GM12878 (cell line): ENCODE data around the gene NUAK1. TPM values are rescaled to one million over a fixed set of nuclear protein-coding genes. Genes with fewer than 3 reads are reported as not detected.

Experiments used
- ATAC-seq: fragments of 200-7000 bp; cut with Tn5 transposase; 3 replicates; pipeline ENCODE4 v1.9.1; 2020; ENCODE audit warnings: mild to moderate bottlenecking, moderate library complexity
- BruUV-seq: library from RNA; stranded (reverse); fragments of 400-500 nt; replicated peaks from 2 replicates; lab custom pipeline; 2021; lab: Mats Ljungman, UMichigan
- CTCF ChIA-PET: fragments of 300-600 bp; sonication (Branson Sonifier 250); formaldehyde crosslinking; extraction: SDS; loops from one replicate; lab custom pipeline; 2021; ENCODE audit warnings: inconsistent platforms; lab: Yijun Ruan, JAX
- POLR2A ChIA-PET: fragments of 350-600 bp; formaldehyde crosslinking; extraction: SDS; loops from one replicate; lab custom pipeline; 2021; ENCODE audit warnings: inconsistent platforms; lab: Charles Lee
- RAD21 ChIA-PET: fragments of 300-600 bp; sonication (Branson Sonifier 250); formaldehyde crosslinking; loops from one replicate; lab custom pipeline; 2023; ENCODE audit warnings: antibody characterized with exemption; ENCODE audit not compliant: unreplicated experiment; lab: Charles Lee
- SMC1A ChIA-PET: fragments of 300-600 bp; sonication (Branson Sonifier 250); formaldehyde crosslinking; loops from one replicate; lab custom pipeline; 2023; ENCODE audit not compliant: unreplicated experiment, uncharacterized antibody; lab: Charles Lee
- DNase-seq: peaks from one replicate; pipeline ENCODE4 v3.0.0-alpha.2; 2011; ENCODE audit warnings: low read depth, low spot score
- FAIRE-seq: peaks from 3 replicates; lab custom pipeline; 2011; peaks lifted over from hg19 to GRCh38; lab: Jason Lieb, UNC
- H2AFZ ChIP-seq: 2 replicates; pipeline ENCODE4 v1.6.0; 2011; ENCODE audit warnings: low read depth, low read length, control low read depth; ENCODE audit not compliant: control insufficient read depth
- H3K27ac ChIP-seq: 2 replicates; pipeline ENCODE4 v1.5.1; 2011; ENCODE audit warnings: control low read depth; ENCODE audit not compliant: control insufficient read depth, insufficient read depth
- H3K27me3 ChIP-seq, 2 experiments: replicated peaks in 1 of 2; 2 replicates each; pipeline versions ENCODE4 v1.6.0 to v1.6.1; 2011; ENCODE audit warnings: low read length in 1 of 2; ENCODE audit not compliant: control insufficient read depth in 2 of 2, insufficient read depth in 2 of 2
- H3K36me3 ChIP-seq, 2 experiments: 2 replicates each; pipeline ENCODE4 v1.5.1; 2011; ENCODE audit warnings: low read length in 1 of 2; ENCODE audit not compliant: control insufficient read depth in 2 of 2, insufficient read depth in 2 of 2
- H3K4me1 ChIP-seq: 2 replicates; pipeline ENCODE4 v1.6.1; 2011; ENCODE audit warnings: mild to moderate bottlenecking, low read length, moderate library complexity, mixed read lengths; ENCODE audit not compliant: control insufficient read depth, insufficient read depth
- H3K4me2 ChIP-seq: 2 replicates; pipeline ENCODE4 v1.6.0; 2011; ENCODE audit warnings: control low read depth; ENCODE audit not compliant: control insufficient read depth, insufficient read depth
- H3K4me3 ChIP-seq: fragments of 200-600 bp; sonication (generic); 2 replicates; pipeline ENCODE4 v1.5.1; 2016
- H3K79me2 ChIP-seq: 2 replicates; pipeline ENCODE4 v1.6.0; 2011; ENCODE audit warnings: low read length; ENCODE audit not compliant: control insufficient read depth, insufficient read depth
- H3K9ac ChIP-seq: 2 replicates; pipeline ENCODE4 v1.8.0; 2011; ENCODE audit warnings: low read length, control low read depth, mixed read lengths; ENCODE audit not compliant: control insufficient read depth, insufficient read depth
- H3K9me3 ChIP-seq: replicated peaks from 3 replicates; pipeline ENCODE4 v1.5.1; 2011; ENCODE audit warnings: mild to moderate bottlenecking, low read length; ENCODE audit not compliant: control insufficient read depth, insufficient read depth
- H4K20me1 ChIP-seq: 2 replicates; pipeline ENCODE4 v1.6.0; 2011; ENCODE audit not compliant: control insufficient read depth, insufficient read depth
- CBFB ChIP-seq: IDR thresholded peaks from 2 replicates; pipeline ENCODE4 v1.6.1; 2016; ENCODE audit warnings: antibody characterized with exemption, low read depth
- CEBPB ChIP-seq, 2 experiments: fragments of 150-350 bp in 1 of 2; IDR thresholded peaks; 2 replicates each; pipeline ENCODE4 v1.6.1; 2012 to 2014; ENCODE audit warnings: low read depth in 2 of 2, low read length in 2 of 2, borderline replicate concordance in 1 of 2, inconsistent platforms in 1 of 2
- ETV6 ChIP-seq, 2 experiments: fragments of 450-650 bp in 1 of 2; IDR thresholded peaks in 1 of 2; conservative IDR thresholded peaks in 1 of 2; 2 replicates each; pipeline ENCODE4 v1.6.1; 2014; ENCODE audit warnings: antibody characterized with exemption in 1 of 2, borderline replicate concordance in 1 of 2, low read depth in 1 of 2, mild to moderate bottlenecking in 1 of 2, moderate library complexity in 1 of 2
- FOS ChIP-seq: IDR thresholded peaks from 3 replicates; pipeline ENCODE4 v1.6.1; 2011; ENCODE audit warnings: borderline replicate concordance; ENCODE audit not compliant: insufficient read length; ENCODE audit errors: extremely low read depth
- FOXM1 ChIP-seq: IDR thresholded peaks from 2 replicates; pipeline ENCODE4 v1.6.1; 2012; ENCODE audit warnings: low read depth, mild to moderate bottlenecking, inconsistent platforms, low read length, moderate library complexity
- IKZF1 ChIP-seq: fragments of 450-650 bp; conservative IDR thresholded peaks from 2 replicates; pipeline ENCODE4 v1.6.1; 2017; ENCODE audit warnings: antibody characterized with exemption, mild to moderate bottlenecking
- MXI1 ChIP-seq: fragments of 150-350 bp; IDR thresholded peaks from 2 replicates; pipeline ENCODE4 v1.6.1; 2011; ENCODE audit warnings: low read depth, mild to moderate bottlenecking, inconsistent platforms, low read length, improper control_type of control experiment
- NR2F1 ChIP-seq: fragments of 450-650 bp; conservative IDR thresholded peaks from 2 replicates; pipeline ENCODE4 v1.6.1; 2017; ENCODE audit warnings: mild to moderate bottlenecking
- STAT3 ChIP-seq: IDR thresholded peaks from 2 replicates; pipeline ENCODE4 v1.6.1; 2011; ENCODE audit warnings: low read depth, low read length, improper control_type of control experiment
- SUZ12 ChIP-seq: fragments of 200-600 bp; sonication (generic); IDR thresholded peaks from one replicate; pipeline ENCODE4 v1.6.1; 2018; ENCODE audit warnings: antibody characterized with exemption, mild to moderate bottlenecking; ENCODE audit not compliant: unreplicated experiment
- TCF12 ChIP-seq: IDR thresholded peaks from 2 replicates; pipeline ENCODE4 v1.6.1; 2011; ENCODE audit warnings: low read depth, mild to moderate bottlenecking, low read length
- YY1 ChIP-seq: IDR thresholded peaks from 2 replicates; pipeline ENCODE4 v1.6.1; 2011; ENCODE audit warnings: low read depth, mild to moderate bottlenecking, low read length
- ZNF622 ChIP-seq: fragments of 450-650 bp; IDR thresholded peaks from 2 replicates; pipeline ENCODE4 v1.6.1; 2017; ENCODE audit warnings: mild to moderate bottlenecking, inconsistent platforms
- WGBS: methylation state at CpG from one replicate; pipeline ENCODE4 v1.1.6; 2016; ENCODE audit warnings: low lambda C conversion rate; ENCODE audit not compliant: insufficient replicate concordance, insufficient coverage; ENCODE audit errors: missing lambda C conversion rate; 5-methylcytosine and 5-hydroxymethylcytosine counted together
- in situ Hi-C: fragments of 300-500 bp; cut with MboI; formaldehyde crosslinking; loops from 9 replicates; pipeline ENCODE4 v1.14.3; 2018; ENCODE audit warnings: mixed read lengths
- intact Hi-C: fragments of 100-400 bp; cut with micrococcal nuclease; formaldehyde crosslinking; loops from one replicate; pipeline ENCODE4 v1.14.2; 2022; ENCODE audit not compliant: unreplicated experiment
- polyA plus RNA-seq, 11 experiments: library from polyadenylated mRNA; depleted of rRNA in 4 of 11; unstranded in 6 of 11; stranded (reverse) in 5 of 11; fragments of >200 nt; fragmentation: Nextera tagmentation in 4 of 11; fragmentation: Illumina TruSeq in 1 of 11; extraction: Ambion mirVana in 4 of 11; extraction: Trizol in 1 of 11; gene quantifications; 1 replicate in 1 of 11; 2 replicates in 10 of 11; pipeline versions ENCODE4 v1.2.1 to v1.2.3, GENCODE V29; 2011 to 2016; ENCODE audit warnings: inconsistent platforms in 2 of 11, missing spikeins in 2 of 11, low read depth in 1 of 11
- total RNA-seq, 4 experiments: library from RNA; depleted of rRNA in 3 of 4; stranded (reverse); fragments of >200 nt in 3 of 4; fragmentation: Illumina TruSeq in 1 of 4; extraction: Trizol in 1 of 4; gene quantifications; 2 replicates each; pipeline versions ENCODE4 v1.2.1 to v1.2.3, GENCODE V29; 2013 to 2021

The NUAK1 gene
- total and polyA plus RNA-seq, 10 of the 15 experiments (the other 5 are each of a cell fraction or from before 2014, with no cell fraction given) = 0.03 to 0.42 (median 0.08) TPM; not detected in 2

- intact Hi-C loops (loop anchor here (10.0 kb wide), 1 partner anchor 176 kb away; no protein-coding TSS in a partner anchor), in situ Hi-C loops (loop anchor here (5.0 kb wide), 2 partner anchors 423 to 708 kb away; no protein-coding TSS in a partner anchor)
- ChIA-PET SMC1A (no interaction called here), RAD21 (no interaction called here), POLR2A (no interaction called here), CTCF (no interaction called here)
- no TSS peak for BruUV-seq
- H3K4me2 ChIP-seq = no peak overlapping the region
- no peaks in the 10 kb centered on the region for H3K9me3 ChIP-seq
- TF ChIP-seq ETV6 (conservative IDR thresholded peaks at IDR 0.05 in 1 of 2, IDR thresholded peaks at IDR 0.05 in 1 of 2; ENCODE audit: borderline replicate concordance in 1 of 2, low read depth in 1 of 2) (no peak), MXI1 (no peak), CBFB (no peak), STAT3 (no peak), FOS (no peak), NR2F1 (no peak), IKZF1 (no peak), FOXM1 (no peak), SUZ12 (no peak), CEBPB (IDR thresholded peaks at IDR 0.05; ENCODE audit: borderline replicate concordance in 1 of 2, low read depth in 2 of 2, low read length in 2 of 2) (no peak), TCF12 (no peak), ZNF622 (no peak), YY1 (no peak)
- H3K79me2 ChIP-seq = no peaks in the 10 kb centered on the region
- no peaks in the 10 kb centered on the region for H3K36me3 ChIP-seq
- no peaks in the 10 kb centered on the region for H3K4me1 ChIP-seq
- no peak overlapping the region for H2AFZ ChIP-seq
- no peak for FAIRE-seq
- no peak for DNase-seq
- H3K27me3 ChIP-seq = no peaks in the 10 kb centered on the region; a peak in 1 of 4 replicates
- H3K9ac ChIP-seq = no peak overlapping the region
- H3K4me3 ChIP-seq = no peak overlapping the region
- no peak overlapping the region for H3K27ac ChIP-seq
- no peak for ATAC-seq
- 66% methylated on average over 8 of the region's 8 CpGs for WGBS
- no peaks in the 10 kb centered on the region for H4K20me1 ChIP-seq
Measured at GRCh38 chr12:106130474-106131113, 8.2 kb downstream of the NUAK1 start.
